ENCODE data around the gene ZNF428.

DNA sequence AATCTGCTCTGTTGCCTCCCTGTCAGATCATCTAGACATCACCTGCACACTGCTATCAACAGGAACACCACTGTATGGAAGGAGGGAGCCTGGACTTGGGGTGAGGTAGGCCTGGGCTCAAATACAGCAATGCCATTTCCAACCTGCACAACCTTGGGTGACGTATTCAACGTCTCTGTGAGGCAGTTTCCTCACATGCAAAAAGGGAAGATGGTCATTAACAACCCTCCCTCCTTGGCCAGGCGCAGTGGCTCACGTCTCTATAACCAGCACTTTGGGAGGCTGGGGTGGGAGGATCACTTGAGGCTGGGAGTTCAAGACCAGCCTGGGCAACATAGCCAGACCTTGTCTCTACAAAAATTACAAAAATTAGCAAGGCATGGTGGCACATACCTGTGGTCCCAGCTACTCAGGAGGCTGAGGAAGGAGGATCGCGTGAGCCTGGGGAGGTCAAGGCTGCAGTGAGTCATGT is 57.2 kb downstream of the ZNF428 start:
- TF ChIP-seq, protein P1, sequence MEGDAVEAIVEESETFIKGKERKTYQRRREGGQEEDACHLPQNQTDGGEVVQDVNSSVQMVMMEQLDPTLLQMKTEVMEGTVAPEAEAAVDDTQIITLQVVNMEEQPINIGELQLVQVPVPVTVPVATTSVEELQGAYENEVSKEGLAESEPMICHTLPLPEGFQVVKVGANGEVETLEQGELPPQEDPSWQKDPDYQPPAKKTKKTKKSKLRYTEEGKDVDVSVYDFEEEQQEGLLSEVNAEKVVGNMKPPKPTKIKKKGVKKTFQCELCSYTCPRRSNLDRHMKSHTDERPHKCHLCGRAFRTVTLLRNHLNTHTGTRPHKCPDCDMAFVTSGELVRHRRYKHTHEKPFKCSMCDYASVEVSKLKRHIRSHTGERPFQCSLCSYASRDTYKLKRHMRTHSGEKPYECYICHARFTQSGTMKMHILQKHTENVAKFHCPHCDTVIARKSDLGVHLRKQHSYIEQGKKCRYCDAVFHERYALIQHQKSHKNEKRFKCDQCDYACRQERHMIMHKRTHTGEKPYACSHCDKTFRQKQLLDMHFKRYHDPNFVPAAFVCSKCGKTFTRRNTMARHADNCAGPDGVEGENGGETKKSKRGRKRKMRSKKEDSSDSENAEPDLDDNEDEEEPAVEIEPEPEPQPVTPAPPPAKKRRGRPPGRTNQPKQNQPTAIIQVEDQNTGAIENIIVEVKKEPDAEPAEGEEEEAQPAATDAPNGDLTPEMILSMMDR (IDR thresholded peaks at IDR 0.05) = no peak
- TF ChIP-seq POLR2A (IDR thresholded peaks at IDR 0.05) = no peak

Measured in ovary (tissue), 3 donors.